ENCODE data around the gene RAMP3. TPM values are rescaled to one million over a fixed set of nuclear protein-coding genes. Genes with fewer than 3 reads are reported as not detected.

RAMP3 gene
- total RNA-seq, 1 experiment from 2014 or later = not detected

DNA sequence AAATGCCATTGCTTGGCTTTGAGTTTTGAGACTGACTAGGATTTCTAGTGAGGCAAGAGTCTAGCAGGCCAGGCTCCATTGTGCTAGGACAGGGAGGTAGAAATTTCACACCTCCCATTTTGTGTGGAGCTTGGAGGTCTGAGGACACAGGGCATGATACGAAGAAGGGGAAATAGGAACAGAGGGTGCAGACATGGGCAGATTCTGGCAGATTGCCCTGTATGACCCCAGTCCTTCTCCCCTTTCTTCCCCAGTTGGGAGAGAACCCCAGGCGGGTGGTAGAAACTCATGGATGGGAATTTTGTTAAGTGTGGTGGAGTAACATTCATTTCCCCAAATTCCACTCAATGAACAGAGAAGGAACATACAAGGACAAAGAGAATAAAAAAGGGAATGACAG, 54.4 kb downstream of the RAMP3 start:
- H3K27me3 ChIP-seq (ENCODE audit: low read length) = peaks cover 100% of the 10 kb centered on the region
- no TSS peak for BruUV-seq (replicated peaks)

DNA sequence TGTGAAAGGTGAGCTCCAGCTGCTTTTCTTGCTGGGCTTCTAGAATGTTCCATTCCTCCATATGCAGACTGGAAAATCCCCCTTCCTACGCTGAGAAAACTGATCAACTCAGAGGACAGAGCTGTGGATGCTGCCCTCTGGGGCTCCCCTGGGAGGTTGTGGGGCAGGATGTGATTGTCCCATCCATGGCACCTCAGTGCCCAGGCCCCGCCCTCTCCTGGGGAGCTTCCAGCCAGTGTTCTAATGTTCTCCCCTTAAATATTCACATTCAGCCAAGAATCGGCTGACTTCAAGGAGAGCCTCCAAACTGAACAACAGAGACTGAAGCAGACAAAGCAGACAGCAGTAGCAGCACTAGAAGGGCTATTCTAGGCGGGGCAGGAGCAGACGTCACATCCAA, 55.0 kb downstream of the RAMP3 start:
- no peak overlapping the region for H3K27ac ChIP-seq (ENCODE audit: low read length)
- POLR2A ChIA-PET (ENCODE audit: unreplicated experiment) = no interaction called here
- no peaks in the 10 kb centered on the region for H3K36me3 ChIP-seq (ENCODE audit: low read depth, low read length)
- CTCF ChIA-PET = no interaction called here
- H3K4me3 ChIP-seq (ENCODE audit: low read length) = no peak overlapping the region
- no peaks in the 10 kb centered on the region for H3K9me3 ChIP-seq (ENCODE audit: low read length)
- BruUV-seq (replicated peaks) = no TSS peak
- no peaks in the 10 kb centered on the region for H3K9me2 ChIP-seq (replicated peaks; ENCODE audit: low read length)
- DNase-seq (no peak), ATAC-seq (no peak)
- no peak overlapping the region for H3K9ac ChIP-seq (ENCODE audit: low read length)
- H3K4me2 ChIP-seq (ENCODE audit: low read length) = no peak overlapping the region
- peaks cover 94% of the 10 kb centered on the region for H3K27me3 ChIP-seq (ENCODE audit: low read length)
- no peaks in the 10 kb centered on the region for H3K79me2 ChIP-seq (ENCODE audit: low read length)
- TF ChIP-seq, protein P1, sequence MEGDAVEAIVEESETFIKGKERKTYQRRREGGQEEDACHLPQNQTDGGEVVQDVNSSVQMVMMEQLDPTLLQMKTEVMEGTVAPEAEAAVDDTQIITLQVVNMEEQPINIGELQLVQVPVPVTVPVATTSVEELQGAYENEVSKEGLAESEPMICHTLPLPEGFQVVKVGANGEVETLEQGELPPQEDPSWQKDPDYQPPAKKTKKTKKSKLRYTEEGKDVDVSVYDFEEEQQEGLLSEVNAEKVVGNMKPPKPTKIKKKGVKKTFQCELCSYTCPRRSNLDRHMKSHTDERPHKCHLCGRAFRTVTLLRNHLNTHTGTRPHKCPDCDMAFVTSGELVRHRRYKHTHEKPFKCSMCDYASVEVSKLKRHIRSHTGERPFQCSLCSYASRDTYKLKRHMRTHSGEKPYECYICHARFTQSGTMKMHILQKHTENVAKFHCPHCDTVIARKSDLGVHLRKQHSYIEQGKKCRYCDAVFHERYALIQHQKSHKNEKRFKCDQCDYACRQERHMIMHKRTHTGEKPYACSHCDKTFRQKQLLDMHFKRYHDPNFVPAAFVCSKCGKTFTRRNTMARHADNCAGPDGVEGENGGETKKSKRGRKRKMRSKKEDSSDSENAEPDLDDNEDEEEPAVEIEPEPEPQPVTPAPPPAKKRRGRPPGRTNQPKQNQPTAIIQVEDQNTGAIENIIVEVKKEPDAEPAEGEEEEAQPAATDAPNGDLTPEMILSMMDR (conservative IDR thresholded peaks at IDR 0.05; ENCODE audit: low read depth, low read length) = no peak
- TF ChIP-seq EZH2 (IDR thresholded peaks at IDR 0.05; ENCODE audit: low read length, unreplicated experiment) = no peak
- no peak for TF ChIP-seq EZH2phosphoT487 (IDR thresholded peaks at IDR 0.05; ENCODE audit: borderline replicate concordance, low read length)
- no peak overlapping the region for H2AFZ ChIP-seq (ENCODE audit: low read length)
- no peaks in the 10 kb centered on the region for H3K4me1 ChIP-seq (ENCODE audit: insufficient read depth, low read length)
- no peaks in the 10 kb centered on the region for H3F3A ChIP-seq (ENCODE audit: low read length, unreplicated experiment)
- intact Hi-C loops (cut with micrococcal nuclease) = no loop called here
- no peaks in the 10 kb centered on the region for H4K20me1 ChIP-seq (ENCODE audit: low read length)

More for the DNA sequence above, 54.4 kb downstream of the RAMP3 start:
- CTCF ChIA-PET = no interaction called here
- H3K4me1 ChIP-seq (ENCODE audit: insufficient read depth, low read length) = no peaks in the 10 kb centered on the region
- TF ChIP-seq EZH2 (IDR thresholded peaks at IDR 0.05; ENCODE audit: low read length, unreplicated experiment) (no peak), EZH2phosphoT487 (IDR thresholded peaks at IDR 0.05; ENCODE audit: borderline replicate concordance, low read length) (no peak)
- TF ChIP-seq, protein P1 (conservative IDR thresholded peaks at IDR 0.05; ENCODE audit: low read depth, low read length) = no peak
- no peak overlapping the region for H3K9ac ChIP-seq (ENCODE audit: low read length)
- ATAC-seq (no peak), DNase-seq (no peak)
- H3K9me2 ChIP-seq (replicated peaks; ENCODE audit: low read length) = no peaks in the 10 kb centered on the region
- H3K9me3 ChIP-seq (ENCODE audit: low read length) = no peaks in the 10 kb centered on the region
- no peak overlapping the region for H2AFZ ChIP-seq (ENCODE audit: low read length)
- H4K20me1 ChIP-seq (ENCODE audit: low read length) = no peaks in the 10 kb centered on the region
- no peaks in the 10 kb centered on the region for H3K79me2 ChIP-seq (ENCODE audit: low read length)
- no peak overlapping the region for H3K4me3 ChIP-seq (ENCODE audit: low read length)
- H3K4me2 ChIP-seq (ENCODE audit: low read length) = no peak overlapping the region
- no peaks in the 10 kb centered on the region for H3F3A ChIP-seq (ENCODE audit: low read length, unreplicated experiment)
- POLR2A ChIA-PET (ENCODE audit: unreplicated experiment) = no interaction called here
- H3K36me3 ChIP-seq (ENCODE audit: low read depth, low read length) = no peaks in the 10 kb centered on the region
- intact Hi-C loops (cut with micrococcal nuclease) = no loop called here
- H3K27ac ChIP-seq (ENCODE audit: low read length) = no peak overlapping the region

DNA sequence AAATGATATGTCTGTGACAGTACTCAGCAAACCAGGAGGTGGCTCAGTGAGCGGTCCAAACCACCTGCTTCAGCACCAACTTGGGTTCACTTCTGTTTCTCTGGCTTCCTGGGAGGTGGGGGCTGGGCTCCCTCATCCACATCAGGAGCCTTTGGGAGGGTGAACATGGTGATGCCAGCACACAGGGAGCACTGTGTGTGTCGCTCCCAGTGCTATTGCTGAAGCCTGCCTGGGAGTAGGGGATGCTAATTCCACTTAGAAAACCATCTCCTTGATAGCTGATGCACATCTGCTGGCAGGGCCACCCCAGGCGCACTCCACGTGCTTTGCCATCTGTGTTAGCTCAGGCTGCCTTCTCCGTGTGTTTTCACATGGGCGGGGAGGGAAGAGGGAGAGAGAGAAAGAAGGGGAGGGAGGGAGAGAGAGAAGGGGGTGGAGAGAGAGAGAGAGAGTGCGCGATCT, 58.0 kb downstream of the RAMP3 start:
- intact Hi-C loops (cut with micrococcal nuclease) = no loop called here
- CTCF ChIA-PET = no interaction called here

More for the DNA sequence above, 58.0 kb downstream of the RAMP3 start:
- POLR2A ChIA-PET (ENCODE audit: unreplicated experiment) = no interaction called here
- Histone ChIP-seq H2AFZ (ENCODE audit: low read length) (no peak overlapping the region), H4K20me1 (ENCODE audit: low read length) (no peaks in the 10 kb centered on the region), H3K9me2 (replicated peaks; ENCODE audit: low read length) (no peaks in the 10 kb centered on the region), H3K36me3 (ENCODE audit: low read depth, low read length) (no peaks in the 10 kb centered on the region), H3K27ac (ENCODE audit: low read length) (no peak overlapping the region), H3K9ac (ENCODE audit: low read length) (no peak overlapping the region), H3K79me2 (ENCODE audit: low read length) (no peaks in the 10 kb centered on the region), H3K4me3 (ENCODE audit: low read length) (no peak overlapping the region), H3K9me3 (ENCODE audit: low read length) (no peaks in the 10 kb centered on the region), H3K27me3 (ENCODE audit: low read length) (peaks cover 81% of the 10 kb centered on the region), H3K4me2 (ENCODE audit: low read length) (no peak overlapping the region), H3K4me1 (ENCODE audit: insufficient read depth, low read length) (no peaks in the 10 kb centered on the region), H3F3A (ENCODE audit: low read length, unreplicated experiment) (no peaks in the 10 kb centered on the region)
- DNase-seq (no peak), ATAC-seq (no peak)
- TF ChIP-seq EZH2phosphoT487 (IDR thresholded peaks at IDR 0.05; ENCODE audit: borderline replicate concordance, low read length) (no peak), EZH2 (IDR thresholded peaks at IDR 0.05; ENCODE audit: low read length, unreplicated experiment) (no peak)
- TF ChIP-seq, protein P1 (conservative IDR thresholded peaks at IDR 0.05; ENCODE audit: low read depth, low read length) = no peak
- no TSS peak for BruUV-seq (replicated peaks)
